Psoas muscle (tissue), 8 donors: ENCODE data around the gene MRPS33. TPM values are rescaled to one million over a fixed set of nuclear protein-coding genes. Genes with fewer than 3 reads are reported as not detected.

Experiments
- ATAC-seq, 4 donors: fragments of 200-7000 bp; cut with Tn5 transposase; one replicate each; pipeline ENCODE4 v1.9.1; 2020; ENCODE audit warnings: moderate library complexity in 3 of 4, mild to moderate bottlenecking in 2 of 4
- DNase-seq, 2 donors: peaks; one replicate each; pipeline ENCODE4 v3.0.0-alpha.2; 2020
- H3K27ac ChIP-seq: fragments of 200-600 bp; one replicate; pipeline ENCODE4 v1.8.0; 2022
- H3K27me3 ChIP-seq, 3 donors: fragments of 200-600 bp in 1 of 3; one replicate each; pipeline versions ENCODE4 v1.6.1 to v1.8.0; 2013 to 2022; ENCODE audit warnings: low read length in 2 of 3, mild to moderate bottlenecking in 2 of 3, moderate library complexity in 1 of 3; ENCODE audit not compliant: insufficient read depth in 3 of 3
- H3K36me3 ChIP-seq, 2 donors: fragments of 200-600 bp in 1 of 2; one replicate each; pipeline versions ENCODE4 v1.6.1 to v1.8.0; 2013 to 2022; ENCODE audit warnings: low read depth in 1 of 2, mild to moderate bottlenecking in 1 of 2, moderate library complexity in 1 of 2; ENCODE audit not compliant: insufficient read depth in 1 of 2
- H3K4me1 ChIP-seq: fragments of 200-600 bp; one replicate; pipeline ENCODE4 v1.8.0; 2022
- H3K4me3 ChIP-seq: fragments of 200-600 bp; one replicate; pipeline ENCODE4 v1.8.0; 2022; ENCODE audit warnings: mild to moderate bottlenecking
- H3K9me3 ChIP-seq: fragments of 200-600 bp; one replicate; pipeline ENCODE4 v1.8.0; 2022
- CTCF ChIP-seq: fragments of 200-600 bp; IDR thresholded peaks from one replicate; pipeline ENCODE4 v1.8.0; 2022; ENCODE audit warnings: antibody characterized with exemption
- WGBS, 3 donors: extraction: QIAGEN DNeasy Blood & Tissue Kit; methylation state at CpG; one replicate each; pipeline versions ENCODE4 v1.1.6 to v1.1.7; 2013; 5-methylcytosine and 5-hydroxymethylcytosine counted together
- intact Hi-C, 2 donors: fragments of 100-400 bp; cut with DNase I; formaldehyde crosslinking; loops; one replicate each; pipeline versions ENCODE4 v1.11.0 to v1.14.2; 2022
- polyA plus RNA-seq, 3 donors: library from polyadenylated mRNA; stranded (reverse); fragments of 200-250 nt; gene quantifications; one replicate each; pipeline ENCODE4 v1.2.3, GENCODE V29; 2013
- total RNA-seq, 4 donors: library from RNA; stranded (reverse); fragmentation: NEBNext Ultra II Directional in 2 of 4; extraction: Animal tissue kit (Norgen Biotek cat#: 25700) in 2 of 4; gene quantifications; one replicate each; pipeline versions ENCODE4 v1.2.1 to v1.2.4, GENCODE V29; 2021 to 2023
- donor health status: healthy with polysubstance abuse.
- donor health status: DM: no; HTN: no; CAD: no; lungs with moderate emphysema.
- donor health status: Bipolar disorder and iron deficiency.
- donor health status: healthy.
- donor health status: DM: yes; HTN: yes; CAD: no.
- donor health status: DM: no; HTN: no; CAD: no.
- donor health status: DM: no; HTN: no; CAD: no.
- donor health status: DM: yes; HTN: yes; CAD: no.

The MRPS33 gene
- total and polyA plus RNA-seq, 7 donors, result 70.5 to 131 (median 102) TPM

GRCh38 chr7:141003172-141004065 lies 11.3 kb downstream of the MRPS33 start:
- no peak overlapping the region for H3K4me3 ChIP-seq
- H3K9me3 ChIP-seq, result no peaks in the 10 kb centered on the region
- ATAC-seq (no peak), DNase-seq (no peak)
- intact Hi-C loops, result no loop called here
- no peaks in the 10 kb centered on the region for H3K4me1 ChIP-seq
- 76 to 83% (median 79%) methylated on average over 8 of the region's 8 CpGs for WGBS, 3 donors
- peaks cover 2 to 34% of the 10 kb centered on the region in 2 donors for H3K36me3 ChIP-seq
- no peaks in the 10 kb centered on the region for H3K27me3 ChIP-seq
- no peak overlapping the region for H3K27ac ChIP-seq
- no peak for TF ChIP-seq CTCF

- DNase-seq, result no peak
- H3K27me3 ChIP-seq, result peaks cover 0 to 2% (median 0%) of the 10 kb centered on the region in 3 donors
- no peaks in the 10 kb centered on the region for H3K9me3 ChIP-seq
- ATAC-seq, result no peak
- intact Hi-C loops, result no loop called here
- WGBS, 3 donors, result 50 to 75% (median 75%) methylated on average over 1 of the region's 1 CpG
- no peak for TF ChIP-seq CTCF
- peaks cover 2 to 15% of the 10 kb centered on the region in 2 donors for H3K36me3 ChIP-seq
- no peak overlapping the region for H3K4me3 ChIP-seq
- H3K4me1 ChIP-seq, result no peaks in the 10 kb centered on the region
- H3K27ac ChIP-seq, result no peak overlapping the region
Measured at GRCh38 chr7:141001546-141001945, 13.2 kb downstream of the MRPS33 start.

GRCh38 chr7:141001122-141001521 lies 13.6 kb downstream of the MRPS33 start:
- ATAC-seq (no peak), DNase-seq (no peak)
- TF ChIP-seq CTCF, result no peak
- intact Hi-C loops, result no loop called here
- Histone ChIP-seq H3K9me3 (no peaks in the 10 kb centered on the region), H3K36me3 (peaks cover under 1 to 11% of the 10 kb centered on the region in 2 donors), H3K27me3 (peaks cover 0 to 2% (median 0%) of the 10 kb centered on the region in 3 donors), H3K4me3 (no peak overlapping the region), H3K4me1 (no peaks in the 10 kb centered on the region), H3K27ac (no peak overlapping the region)
- WGBS, 3 donors, result 93 to 98% (median 95%) methylated on average over 3 of the region's 3 CpGs

GRCh38 chr7:140998715-140999114 lies 16.0 kb downstream of the MRPS33 start:
- H3K9me3 ChIP-seq, result no peaks in the 10 kb centered on the region
- H3K27me3 ChIP-seq, result peaks cover 0 to 2% (median 0%) of the 10 kb centered on the region in 3 donors
- no peak overlapping the region for H3K4me3 ChIP-seq
- DNase-seq (no peak), ATAC-seq (no peak)
- H3K36me3 ChIP-seq, result no peaks in the 10 kb centered on the region
- TF ChIP-seq CTCF, result no peak
- WGBS, 3 donors, result 86 to 92% (median 90%) methylated on average over 2 of the region's 2 CpGs
- H3K4me1 ChIP-seq, result no peaks in the 10 kb centered on the region
- intact Hi-C loops, result no loop called here
- H3K27ac ChIP-seq, result no peak overlapping the region
